T-helper 9 cell (primary cell): ENCODE results near the gene REXO1.
"Not testable (repeated sequence)": the region's sequence is repeated elsewhere in the genome, so short reads cannot be mapped to it uniquely, and the experiment has no call there.

ENCODE experiments used
- DNase-seq: peaks from one replicate; pipeline ENCODE4 v3.0.0-alpha.2; 2020

The REXO1 gene

DNA sequence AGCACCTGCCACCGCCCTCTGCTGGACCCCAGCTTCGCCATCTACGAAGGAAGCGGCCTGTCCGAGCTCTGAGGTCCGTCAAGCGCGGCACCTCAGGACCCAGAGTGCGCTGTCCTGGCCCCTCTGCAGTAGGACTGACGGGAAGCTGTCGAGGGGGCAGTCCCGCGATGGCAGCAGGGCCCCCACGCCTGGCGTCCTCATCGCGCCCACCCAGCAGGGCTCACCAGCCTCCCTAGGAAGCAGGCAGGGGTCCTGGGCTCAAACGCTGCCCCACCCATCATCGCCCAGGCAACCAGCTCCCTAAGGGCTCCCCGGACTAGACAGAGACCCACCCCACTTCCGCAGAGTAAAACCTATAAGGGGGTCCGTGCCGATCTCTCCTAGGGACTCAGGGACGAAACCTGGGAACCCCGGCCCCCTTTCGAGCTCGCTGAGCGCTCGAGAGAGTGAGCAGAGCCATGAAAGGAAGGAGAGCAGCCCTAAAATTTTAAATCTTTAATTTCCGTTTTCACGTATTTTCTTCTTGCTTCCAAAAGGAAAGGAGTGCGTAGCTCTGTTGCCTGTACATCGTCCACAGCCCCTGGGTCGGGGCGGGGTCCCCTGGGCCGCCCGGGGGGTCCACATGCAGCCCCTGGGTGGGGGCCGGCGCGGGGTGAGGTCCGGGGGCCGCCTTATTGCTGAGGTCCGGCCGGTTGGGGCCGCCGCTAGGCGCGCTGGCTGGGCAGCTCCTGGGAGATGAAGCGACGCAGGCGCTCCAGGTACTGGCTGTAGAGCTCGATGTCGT lies 28.4 kb upstream of the REXO1 start:
- not testable (repeated sequence) for DNase-seq

DNA sequence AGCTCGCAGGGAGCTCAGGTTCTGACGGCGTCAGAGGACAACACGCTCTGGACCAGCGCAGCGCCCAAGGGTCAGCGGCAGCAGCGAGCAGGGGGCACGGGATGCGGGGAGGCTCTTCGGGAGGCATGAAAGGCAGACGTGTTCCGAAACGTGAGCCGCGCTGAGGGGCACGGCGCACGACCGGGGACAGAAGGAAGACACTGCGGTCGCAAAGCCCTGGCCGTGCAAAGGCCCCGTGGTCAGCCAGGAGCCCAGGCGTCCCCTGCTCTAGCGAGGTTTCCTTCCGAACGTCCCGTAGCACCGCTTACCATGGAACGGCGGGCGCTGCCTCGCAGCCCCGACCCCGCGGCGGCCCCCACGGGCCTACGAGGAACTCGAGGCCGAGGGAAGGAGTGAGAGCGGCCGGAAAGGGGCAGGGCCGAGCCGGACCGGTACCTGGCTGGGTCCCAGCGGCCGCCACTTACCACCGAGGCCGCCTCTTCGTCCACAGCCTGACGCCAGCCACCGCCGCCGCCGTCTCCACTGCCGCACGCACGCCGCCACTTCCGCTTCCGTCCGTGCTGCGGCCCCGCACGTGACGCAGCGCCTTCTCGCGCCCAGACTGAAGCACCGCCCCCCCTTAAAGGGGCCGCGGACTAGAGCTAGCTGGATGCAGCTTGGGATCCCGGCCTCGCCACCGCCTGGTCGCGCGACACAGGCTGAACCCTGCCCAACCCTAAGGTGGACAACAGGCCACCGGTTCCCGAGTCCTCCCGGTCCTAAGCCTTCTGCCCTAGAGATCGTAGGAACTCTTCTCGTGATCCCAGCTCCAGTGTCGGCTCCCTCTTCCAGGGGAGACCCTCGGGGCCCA lies 27.6 kb upstream of the REXO1 start:
- peak; percentile 82 for DNase-seq

GRCh38 chr19:1875265-1875645 lies 27.0 kb upstream of the REXO1 start:
- not testable (repeated sequence) for DNase-seq

GRCh38 chr19:1874554-1875185 lies 26.4 kb upstream of the REXO1 start:
- DNase-seq, result no peak

GRCh38 chr19:1873524-1874473 lies 25.5 kb upstream of the REXO1 start:
- DNase-seq, result no peak

DNA sequence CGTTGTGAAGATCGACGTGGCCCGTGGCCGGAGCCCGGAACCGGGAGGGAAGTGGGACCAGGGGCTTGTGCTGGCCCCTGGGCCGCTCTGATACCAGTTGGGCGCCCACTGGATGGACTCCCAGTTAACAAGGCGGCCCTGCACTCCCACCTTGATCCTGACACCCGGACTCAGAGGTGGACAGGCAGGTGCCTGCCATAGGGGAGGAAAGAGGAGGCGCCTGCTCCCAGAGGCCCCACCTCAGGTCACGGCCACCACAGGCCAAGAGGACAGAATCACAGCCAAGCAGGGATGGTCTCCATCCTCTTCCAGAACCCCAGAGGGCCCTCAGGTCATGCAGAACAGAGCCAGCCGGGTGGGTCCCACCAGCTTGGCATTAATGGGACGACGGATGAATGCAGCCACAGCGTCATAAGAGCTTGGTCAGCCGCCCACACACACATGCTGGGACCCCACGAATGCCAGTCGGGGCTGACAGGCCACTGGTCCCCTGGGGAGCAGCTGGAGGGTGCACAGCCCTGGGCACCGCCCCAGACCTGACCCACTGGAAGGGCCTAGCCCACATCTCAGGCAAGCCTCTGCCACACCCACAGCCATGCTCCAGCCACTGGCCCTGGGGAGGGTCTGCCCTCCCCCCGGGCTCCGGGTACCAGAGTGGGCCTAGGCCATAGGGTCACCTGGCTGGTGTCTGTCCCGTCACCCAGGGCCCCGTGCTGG lies 24.7 kb upstream of the REXO1 start:
- DNase-seq, result no peak

- DNase-seq, result no peak
These were observed 23.3 kb upstream of the REXO1 start for GRCh38 chr19:1871630-1872029.

GRCh38 chr19:1871140-1871597 lies 22.9 kb upstream of the REXO1 start:
- no peak for DNase-seq

- no peak for DNase-seq
These were observed 20.7 kb upstream of the REXO1 start for GRCh38 chr19:1868971-1869370.

DNA sequence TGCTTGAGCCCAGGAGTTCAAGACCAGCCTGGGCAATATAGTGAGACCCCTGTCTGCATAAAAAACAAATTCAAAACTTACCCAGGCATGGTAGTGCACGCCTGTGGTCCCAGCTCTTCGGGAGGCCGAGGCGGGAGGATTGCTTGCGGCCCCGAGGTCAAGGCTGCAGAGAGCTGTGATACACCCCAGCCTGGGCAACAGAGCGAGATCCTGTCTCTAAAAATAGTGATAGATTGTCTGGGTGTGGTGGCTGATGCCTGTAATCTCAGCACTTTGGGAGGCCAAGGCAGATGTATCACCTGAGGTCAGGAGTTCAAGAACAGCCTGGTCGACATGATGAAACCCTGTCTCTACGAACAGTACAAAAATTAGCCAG lies 19.1 kb upstream of the REXO1 start:
- no peak for DNase-seq

DNA sequence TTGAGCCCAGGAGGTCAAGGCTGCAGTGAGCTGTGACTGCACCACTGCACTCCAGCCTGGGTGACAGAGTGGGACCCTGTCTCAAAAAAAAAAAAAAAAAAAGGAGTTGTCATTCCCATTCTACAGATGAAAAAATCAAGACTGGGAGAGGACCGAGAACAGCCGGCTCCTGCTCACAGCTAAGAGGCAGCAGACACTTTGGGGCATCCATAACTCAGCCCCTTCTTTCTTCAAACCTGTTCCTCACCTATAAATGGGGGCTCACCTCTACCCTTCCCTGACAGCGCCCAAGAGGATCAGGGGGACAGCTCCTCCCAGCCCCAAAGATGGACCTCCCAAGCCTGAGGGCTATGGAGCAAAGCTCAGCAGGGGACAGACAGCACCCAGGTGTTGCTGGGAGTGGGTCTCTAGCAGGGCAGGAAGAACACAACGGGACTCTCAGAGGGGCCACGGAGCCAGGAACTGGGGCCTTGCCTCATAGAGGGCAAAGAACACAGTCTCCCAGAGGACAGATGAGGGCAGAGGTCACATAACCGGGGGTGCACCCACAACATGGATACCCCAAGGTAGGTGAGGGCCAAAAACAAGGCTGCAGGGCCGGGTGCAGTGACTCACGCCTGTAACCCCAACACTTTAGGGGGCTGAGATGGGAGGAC lies 18.5 kb upstream of the REXO1 start:
- DNase-seq, result no peak

- DNase-seq, result no peak
These were observed 17.1 kb upstream of the REXO1 start for GRCh38 chr19:1865172-1866010.

- DNase-seq, result no peak
These were observed 16.3 kb upstream of the REXO1 start for GRCh38 chr19:1864480-1865171.

GRCh38 chr19:1863638-1864479 lies 15.6 kb upstream of the REXO1 start:
- peak; percentile 89 for DNase-seq

- no peak for DNase-seq
These were observed 15.0 kb upstream of the REXO1 start, which contains the start of gene KLF16 for GRCh38 chr19:1863328-1863637. Gene KLF16 (minus strand): TSS chr19:1863579. CDS start chr19:1863497, 82 bp downstream.

GRCh38 chr19:1862424-1863327 lies 14.4 kb upstream of the REXO1 start:
- peak; percentile 63 for DNase-seq

- no peak for DNase-seq
These were observed 13.8 kb upstream of the REXO1 start for GRCh38 chr19:1862068-1862423.
